Esophagus muscularis mucosa (tissue), 4 donors: ENCODE results near the gene TMEM158. TPM values are rescaled to one million over a fixed set of nuclear protein-coding genes. Genes with fewer than 3 reads are reported as not detected.
A peak's percentile ranks its signal among the peaks of the same experiment; 100 is the strongest.

Source experiments
- DNase-seq: peaks from one replicate; pipeline ENCODE4 v3.0.0-alpha.2; 2017; ENCODE audit errors: extremely low spot score
- H3K27ac ChIP-seq, 4 donors: fragments of 200-600 bp; sonication (generic); replicated peaks in 1 of 4; 1 replicate in 3 of 4; 2 replicates in 1 of 4; pipeline ENCODE4 v1.5.1; 2016 to 2019; ENCODE audit warnings: mild to moderate bottlenecking in 1 of 4
- H3K27me3 ChIP-seq, 4 donors: fragments of 200-600 bp; sonication (generic); one replicate each; pipeline versions ENCODE4 v1.5.1 to v1.6.0; 2016 to 2019
- H3K36me3 ChIP-seq, 4 donors: fragments of 200-600 bp; sonication (generic); one replicate each; pipeline ENCODE4 v1.5.1; 2016 to 2019
- H3K4me1 ChIP-seq, 4 donors: fragments of 200-600 bp; sonication (generic); one replicate each; pipeline ENCODE4 v1.5.1; 2016 to 2019
- H3K4me3 ChIP-seq, 4 donors: fragments of 200-600 bp; sonication (generic); 1 replicate in 2 of 4; 2 replicates in 2 of 4; pipeline ENCODE4 v1.5.1; 2016 to 2019; ENCODE audit warnings: mild to moderate bottlenecking in 4 of 4, moderate library complexity in 1 of 4
- H3K9me3 ChIP-seq, 4 donors: fragments of 200-600 bp; sonication (generic); 1 replicate in 3 of 4; 2 replicates in 1 of 4; pipeline ENCODE4 v1.5.1; 2016 to 2019
- EP300 ChIP-seq: sonication (generic); formaldehyde crosslinking; IDR thresholded peaks from one replicate; pipeline ENCODE4 v1.6.1; 2017; ENCODE audit warnings: antibody characterized with exemption
- POLR2A ChIP-seq: fragments of 450-650 bp; IDR thresholded peaks from one replicate; pipeline ENCODE4 v1.6.1; 2017; ENCODE audit warnings: antibody characterized with exemption, moderate library complexity, mild to moderate bottlenecking, low read depth
- POLR2AphosphoS5 ChIP-seq, 2 donors: sonication (generic); formaldehyde crosslinking; IDR thresholded peaks; one replicate each; pipeline ENCODE4 v1.6.1; 2017; ENCODE audit warnings: antibody characterized with exemption in 2 of 2
- WGBS: methylation state at CpG from one replicate; pipeline ENCODE4 v1.1.5; 2018; 5-methylcytosine and 5-hydroxymethylcytosine counted together
- intact Hi-C: fragments of 100-400 bp; cut with DNase I; formaldehyde crosslinking; loops from one replicate; pipeline ENCODE4 v1.15.1; 2023
- total RNA-seq, 4 donors: library from RNA; depleted of rRNA; stranded (reverse); fragments of >200 nt; gene quantifications; one replicate each; pipeline versions ENCODE4 v1.1.0 to v1.2.1, GENCODE V29; 2016
- TF ChIP-seq, protein P1 (sequence below), 3 experiments: fragments of 200-600 bp in 2 of 3; fragments of 450-650 bp in 1 of 3; sonication (generic) in 2 of 3; IDR thresholded peaks; one replicate each; pipeline ENCODE4 v1.5.1; 2017 to 2019; ENCODE audit warnings: antibody characterized with exemption in 3 of 3, mild to moderate bottlenecking in 2 of 3, moderate library complexity in 1 of 3

The TMEM158 gene
- total RNA-seq: 1 to 10 TPM; 1.2 to 6.4 (median 2.3) TPM

DNA sequence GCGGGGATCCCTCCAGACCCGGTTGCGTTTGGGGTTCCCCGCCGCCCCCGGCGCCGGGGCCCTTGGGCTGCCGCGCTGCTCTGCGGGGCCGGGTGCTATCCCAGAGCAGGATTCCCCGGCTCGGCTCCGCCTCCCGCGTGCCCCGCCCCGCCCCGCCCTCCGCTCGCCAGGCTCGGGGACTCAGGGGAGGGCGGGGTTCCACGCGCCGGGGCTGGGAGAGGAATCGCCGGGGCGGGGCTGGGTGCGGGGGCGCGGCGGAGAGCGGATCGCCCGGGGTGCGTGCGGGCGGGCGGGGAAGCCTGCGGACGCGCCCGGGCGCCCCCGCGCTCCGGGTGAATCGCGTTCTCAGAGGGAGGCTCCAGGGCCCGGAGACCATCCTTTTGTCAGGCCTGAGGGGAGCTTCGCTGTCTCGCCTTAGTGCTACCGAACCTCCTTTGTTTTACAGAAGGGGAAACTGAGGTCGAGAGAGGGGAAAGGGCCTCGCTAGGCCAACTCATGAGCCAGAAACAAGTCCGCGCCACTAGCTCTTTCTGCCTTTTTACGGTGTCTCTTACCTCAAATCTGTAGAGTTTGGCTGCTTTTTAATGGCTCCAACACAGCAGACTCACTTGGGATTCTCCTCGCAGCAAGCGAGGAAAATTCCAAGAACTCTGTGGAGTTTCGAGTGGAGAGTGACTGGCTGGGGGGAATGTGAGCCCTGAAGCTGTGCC lies at the start of gene TMEM158:
Gene TMEM158 (minus strand): TSS at position 82 of the 710 bp plus-strand sequence. CDS start 260 bp downstream, outside the sequence.
- WGBS: 7% methylated on average over 30 of the region's 63 CpGs
- Histone ChIP-seq H3K4me1 (peaks cover 10 to 24% (median 18%) of the 10 kb centered on the region in 4 donors), H3K27ac (peak within 1 kb of the TSS in 3 of 4 donors; percentile 26 to 48 (median 40)), H3K27me3 (peaks cover 0 to 41% (median 0%) of the 10 kb centered on the region in 4 donors), H3K36me3 (no peaks in the 10 kb centered on the region), H3K9me3 (no peaks in the 10 kb centered on the region), H3K4me3 (peak within 1 kb of the TSS; percentile 63 to 75 (median 66))
- TF ChIP-seq, protein P1, sequence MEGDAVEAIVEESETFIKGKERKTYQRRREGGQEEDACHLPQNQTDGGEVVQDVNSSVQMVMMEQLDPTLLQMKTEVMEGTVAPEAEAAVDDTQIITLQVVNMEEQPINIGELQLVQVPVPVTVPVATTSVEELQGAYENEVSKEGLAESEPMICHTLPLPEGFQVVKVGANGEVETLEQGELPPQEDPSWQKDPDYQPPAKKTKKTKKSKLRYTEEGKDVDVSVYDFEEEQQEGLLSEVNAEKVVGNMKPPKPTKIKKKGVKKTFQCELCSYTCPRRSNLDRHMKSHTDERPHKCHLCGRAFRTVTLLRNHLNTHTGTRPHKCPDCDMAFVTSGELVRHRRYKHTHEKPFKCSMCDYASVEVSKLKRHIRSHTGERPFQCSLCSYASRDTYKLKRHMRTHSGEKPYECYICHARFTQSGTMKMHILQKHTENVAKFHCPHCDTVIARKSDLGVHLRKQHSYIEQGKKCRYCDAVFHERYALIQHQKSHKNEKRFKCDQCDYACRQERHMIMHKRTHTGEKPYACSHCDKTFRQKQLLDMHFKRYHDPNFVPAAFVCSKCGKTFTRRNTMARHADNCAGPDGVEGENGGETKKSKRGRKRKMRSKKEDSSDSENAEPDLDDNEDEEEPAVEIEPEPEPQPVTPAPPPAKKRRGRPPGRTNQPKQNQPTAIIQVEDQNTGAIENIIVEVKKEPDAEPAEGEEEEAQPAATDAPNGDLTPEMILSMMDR (IDR thresholded peaks at IDR 0.05): no peak
- no peak for TF ChIP-seq POLR2AphosphoS5 (IDR thresholded peaks at IDR 0.05)
- TF ChIP-seq EP300: no peak
- no peak for TF ChIP-seq POLR2A
- intact Hi-C loops: no loop called here
- DNase-seq: no peak

DNA sequence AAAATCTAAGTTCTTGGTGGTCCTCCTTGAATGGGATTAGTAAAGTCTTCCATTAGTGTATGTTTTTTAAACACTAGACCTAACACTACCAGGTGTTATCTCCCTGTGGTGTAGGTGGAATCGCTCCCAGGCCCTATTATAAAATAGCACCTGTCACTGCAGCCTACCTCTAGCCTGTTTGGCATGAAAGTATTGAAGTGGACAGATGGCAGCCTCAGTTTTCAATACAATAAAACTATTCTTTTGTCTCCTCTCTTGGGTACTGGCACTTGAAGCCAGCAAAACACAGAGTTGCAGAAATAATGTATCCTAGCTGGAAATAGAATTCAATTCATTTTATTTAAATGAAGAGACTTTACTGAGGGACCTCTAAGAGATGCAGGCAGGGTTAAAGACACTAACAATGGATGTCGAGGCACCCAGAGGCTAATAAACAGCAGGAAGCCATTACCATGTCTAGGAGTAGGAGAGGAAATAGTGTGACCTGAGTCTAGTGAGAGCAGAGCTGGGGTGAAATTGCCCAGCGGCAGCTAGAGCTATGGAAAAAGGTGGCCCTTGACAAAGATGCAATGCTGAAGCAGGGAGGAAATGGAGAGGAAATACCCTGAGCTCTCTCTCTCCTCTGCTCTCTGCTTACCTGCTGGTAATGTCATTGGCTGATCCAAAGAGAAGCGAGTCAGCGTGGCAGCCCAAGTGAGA lies 49.1 kb upstream of the TMEM158 start:
- Histone ChIP-seq H3K4me1 (no peaks in the 10 kb centered on the region), H3K27me3 (no peaks in the 10 kb centered on the region), H3K4me3 (no peak overlapping the region), H3K27ac (no peak overlapping the region), H3K36me3 (no peaks in the 10 kb centered on the region), H3K9me3 (peaks cover 0 to 17% (median 14%) of the 10 kb centered on the region in 4 donors)
- TF ChIP-seq EP300: no peak
- no peak for TF ChIP-seq POLR2AphosphoS5 (IDR thresholded peaks at IDR 0.05)
- no peak for TF ChIP-seq POLR2A
- TF ChIP-seq, protein P1 (IDR thresholded peaks at IDR 0.05): no peak
- 51% methylated on average over 5 of the region's 5 CpGs for WGBS
- intact Hi-C loops: no loop called here
- DNase-seq: no peak

DNA sequence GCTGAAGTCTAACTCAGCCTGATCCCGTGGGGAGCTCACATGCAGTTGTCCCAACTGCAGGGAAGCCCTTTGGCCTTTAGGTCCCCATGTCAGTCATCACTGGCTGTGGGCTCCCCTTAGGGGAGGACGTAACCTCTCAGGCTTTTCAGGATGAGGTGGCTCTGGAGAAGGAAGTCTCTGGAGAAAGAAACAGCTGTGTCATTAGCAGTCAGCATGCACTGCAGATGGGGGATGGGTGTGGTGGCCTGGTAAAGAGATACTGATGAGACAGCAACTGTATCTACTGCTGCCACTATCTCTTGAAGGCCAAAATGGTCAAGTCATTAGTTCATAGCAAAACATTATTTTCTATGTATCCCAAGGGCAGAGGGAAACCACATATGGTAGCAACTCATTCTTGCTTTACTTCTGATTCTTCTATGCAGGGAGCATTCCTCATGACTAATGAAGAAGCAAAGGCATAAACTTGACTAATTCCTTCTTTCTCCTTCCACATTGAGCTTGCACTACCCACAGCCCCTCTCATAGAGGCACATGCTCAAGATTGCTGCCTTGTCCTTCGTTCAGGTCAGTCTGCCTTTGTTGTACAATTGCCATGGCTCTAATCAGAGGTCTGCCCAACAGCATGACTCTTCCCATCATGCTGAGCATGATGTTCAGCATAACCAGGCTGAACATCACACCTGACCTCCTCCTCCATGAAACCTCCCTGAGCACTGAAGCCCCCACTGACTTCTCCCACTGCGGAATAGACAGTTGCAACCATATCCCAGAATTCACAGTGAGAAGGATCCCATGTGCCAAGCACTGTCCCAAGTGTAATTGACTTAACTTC lies 47.8 kb upstream of the TMEM158 start:
- Histone ChIP-seq H3K36me3 (no peaks in the 10 kb centered on the region), H3K27ac (no peak overlapping the region), H3K27me3 (no peaks in the 10 kb centered on the region), H3K4me1 (no peaks in the 10 kb centered on the region), H3K4me3 (no peak overlapping the region), H3K9me3 (peaks cover 0 to 17% (median 13%) of the 10 kb centered on the region in 4 donors)
- intact Hi-C loops: no loop called here
- DNase-seq: peak; percentile 91
- 79% methylated on average over 4 of the region's 4 CpGs for WGBS
- TF ChIP-seq, protein P1 (IDR thresholded peaks at IDR 0.05): no peak
- TF ChIP-seq EP300 (no peak), POLR2A (no peak), POLR2AphosphoS5 (IDR thresholded peaks at IDR 0.05) (no peak)

DNA sequence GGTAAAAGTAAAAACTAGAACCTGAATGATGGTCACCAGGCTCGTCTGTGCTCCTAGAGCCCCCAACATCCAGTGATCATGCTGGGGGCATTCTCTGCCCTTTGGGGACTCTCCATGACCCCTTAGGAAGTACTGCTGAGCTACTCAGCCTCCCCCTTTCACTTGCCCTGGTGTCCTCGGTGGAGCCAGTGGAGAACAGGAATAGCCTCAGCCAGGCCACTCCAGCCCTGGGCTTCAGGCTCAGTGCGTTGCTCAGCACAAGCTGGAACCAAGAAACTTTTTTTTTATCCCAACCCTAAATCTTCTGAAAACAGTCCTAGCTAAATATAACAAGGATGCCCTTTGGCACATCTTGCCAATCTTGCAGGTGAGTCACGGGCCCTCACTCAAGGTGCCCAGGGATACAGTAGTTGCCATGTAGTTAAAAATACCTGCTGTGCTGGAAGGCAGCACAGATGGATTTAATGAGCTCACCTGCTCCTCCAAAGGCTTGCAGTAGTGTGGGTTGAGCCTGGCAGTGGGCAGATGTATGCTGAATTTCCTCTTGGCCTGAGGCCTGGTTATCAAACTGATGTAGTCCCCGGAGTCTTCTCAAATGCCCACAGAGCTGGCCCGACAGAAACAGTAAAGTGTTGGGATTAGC lies 46.9 kb upstream of the TMEM158 start:
- WGBS: 78% methylated on average over 6 of the region's 6 CpGs
- Histone ChIP-seq H3K36me3 (no peaks in the 10 kb centered on the region), H3K4me3 (no peak overlapping the region), H3K27me3 (no peaks in the 10 kb centered on the region), H3K27ac (no peak overlapping the region), H3K9me3 (peaks cover 0 to 13% (median 10%) of the 10 kb centered on the region in 4 donors), H3K4me1 (no peaks in the 10 kb centered on the region)
- intact Hi-C loops: no loop called here
- DNase-seq: peak; percentile 87
- TF ChIP-seq, protein P1 (IDR thresholded peaks at IDR 0.05): no peak
- TF ChIP-seq POLR2AphosphoS5 (IDR thresholded peaks at IDR 0.05) (no peak), POLR2A (no peak), EP300 (no peak)
